T-helper 22 cell (primary cell): ENCODE results near the gene JAK3.
"Not testable (repeated sequence)": the region's sequence is repeated elsewhere in the genome, so short reads cannot be mapped to it uniquely, and the experiment has no call there.

Experiments
- DNase-seq: peaks from one replicate; pipeline ENCODE4 v3.0.0-alpha.2; 2020; ENCODE audit warnings: low read depth

JAK3 gene

DNA sequence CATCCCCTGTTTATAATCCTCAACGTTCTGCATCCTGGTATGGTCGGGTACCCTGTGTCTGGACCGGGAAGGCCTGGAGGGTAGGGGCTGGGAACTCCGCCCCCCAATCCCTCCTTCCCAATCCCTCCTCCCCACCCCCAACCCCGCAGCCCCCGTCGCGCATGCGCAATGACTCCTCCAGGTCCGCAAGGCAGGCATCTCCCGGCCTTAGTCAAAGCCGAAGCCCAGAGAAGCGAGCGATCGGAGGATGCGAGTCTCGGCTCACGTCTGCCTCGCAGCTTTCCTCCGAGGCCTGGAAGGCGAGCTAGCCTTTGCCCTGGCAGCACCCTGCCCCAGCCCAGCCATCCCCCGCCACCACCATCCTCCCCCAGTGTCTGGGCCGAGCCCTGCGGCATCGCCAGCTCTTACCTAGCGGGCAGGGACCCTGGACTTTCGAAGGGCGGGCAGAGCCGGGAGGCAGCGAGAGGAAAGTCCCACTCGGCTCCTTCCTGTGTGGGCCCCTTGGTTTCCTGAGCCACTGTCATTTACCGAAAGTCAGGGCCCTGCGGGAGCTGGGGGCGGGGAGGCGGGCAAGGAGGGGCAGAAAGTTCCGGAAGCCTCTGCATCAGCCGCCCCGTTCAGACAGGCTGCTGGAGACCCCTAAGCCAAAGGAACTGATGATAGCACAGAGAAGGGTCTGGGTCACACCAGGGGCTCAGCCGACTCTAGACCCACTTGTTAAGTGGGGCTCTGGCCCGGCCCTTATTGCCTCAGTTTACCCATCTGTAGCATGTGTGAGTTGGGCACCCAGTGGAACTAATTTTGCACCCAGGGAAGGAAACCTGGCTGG, at the start of gene JAK3:
JAK3 (minus strand) TSS at position 445 of the 829 bp plus-strand sequence. CDS start 3,565 bp downstream, outside the sequence.
- peak; percentile 76 for DNase-seq

GRCh38 chr19:17893766-17894165, 46.0 kb upstream of the JAK3 start:
- no peak for DNase-seq

DNA sequence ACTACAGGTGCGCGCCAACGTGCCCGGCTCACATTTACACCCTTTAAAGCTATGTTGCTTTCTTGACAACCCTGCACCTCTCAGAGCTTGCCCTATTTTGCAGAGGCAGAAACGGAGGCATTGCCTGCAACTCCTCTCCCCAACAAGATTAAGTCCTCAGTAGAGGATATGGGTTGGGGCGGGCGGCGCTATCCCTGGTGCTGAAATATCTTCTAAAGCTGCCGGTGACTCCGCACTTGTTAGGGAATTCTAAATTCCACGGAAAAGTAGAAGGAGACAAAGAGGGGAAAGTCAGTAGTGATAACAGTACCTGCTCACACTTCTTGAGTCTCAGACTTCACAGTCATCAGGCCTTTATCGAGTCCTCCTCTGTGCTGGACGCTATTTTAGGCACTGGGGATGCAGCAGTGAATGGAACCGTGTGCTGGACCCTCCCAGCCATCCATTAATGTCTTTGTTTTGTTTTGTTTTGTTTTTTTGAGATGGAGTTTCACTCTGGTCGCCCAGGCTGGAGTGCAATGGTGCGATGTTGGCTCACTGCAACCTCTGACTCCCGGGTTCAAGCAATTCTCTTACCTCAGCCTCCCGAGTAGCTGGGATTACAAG, 41.9 kb upstream of the JAK3 start:
- no peak for DNase-seq

DNA sequence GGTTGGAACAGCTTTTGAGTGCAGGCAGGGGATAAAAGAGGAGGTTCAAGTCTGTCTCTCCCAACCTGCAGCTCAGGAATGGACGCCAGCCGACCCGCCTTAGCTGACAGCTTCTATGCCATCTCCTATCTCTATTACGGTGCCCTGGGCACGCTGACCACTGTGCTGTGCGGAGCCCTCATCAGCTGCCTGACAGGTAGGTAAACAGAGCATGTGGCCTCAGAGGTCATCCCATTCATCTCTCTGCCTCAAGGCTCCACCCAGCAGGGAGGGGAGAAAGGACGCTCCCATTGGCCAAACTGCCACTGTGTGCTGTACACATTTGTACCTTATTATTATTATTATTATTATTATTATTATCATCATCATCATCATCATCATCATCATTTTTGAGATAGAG, 40.5 kb upstream of the JAK3 start:
- no peak for DNase-seq

DNA sequence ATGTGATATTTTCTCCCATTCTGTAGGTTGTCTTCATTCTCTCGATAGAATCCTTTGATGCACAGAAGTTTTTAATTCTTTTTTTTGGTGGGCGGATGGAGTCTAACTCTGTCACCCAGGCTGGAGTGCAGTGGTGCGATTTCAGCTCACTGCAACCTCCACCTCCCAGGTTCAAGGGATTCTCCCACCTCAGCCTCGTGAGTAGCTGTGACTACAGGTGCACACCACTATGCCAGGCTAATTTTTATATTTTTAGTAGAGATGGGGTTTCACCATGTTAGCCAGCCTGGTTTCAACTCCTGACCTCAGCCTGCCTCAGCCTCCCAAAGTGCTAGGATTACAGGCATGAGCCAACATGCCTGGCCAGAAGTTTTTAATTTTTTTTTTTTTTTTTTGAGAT, 39.4 kb upstream of the JAK3 start:
- DNase-seq: not testable (repeated sequence)

- DNase-seq: no peak
Observed at GRCh38 chr19:17886515-17886914, 38.7 kb upstream of the JAK3 start.

DNA sequence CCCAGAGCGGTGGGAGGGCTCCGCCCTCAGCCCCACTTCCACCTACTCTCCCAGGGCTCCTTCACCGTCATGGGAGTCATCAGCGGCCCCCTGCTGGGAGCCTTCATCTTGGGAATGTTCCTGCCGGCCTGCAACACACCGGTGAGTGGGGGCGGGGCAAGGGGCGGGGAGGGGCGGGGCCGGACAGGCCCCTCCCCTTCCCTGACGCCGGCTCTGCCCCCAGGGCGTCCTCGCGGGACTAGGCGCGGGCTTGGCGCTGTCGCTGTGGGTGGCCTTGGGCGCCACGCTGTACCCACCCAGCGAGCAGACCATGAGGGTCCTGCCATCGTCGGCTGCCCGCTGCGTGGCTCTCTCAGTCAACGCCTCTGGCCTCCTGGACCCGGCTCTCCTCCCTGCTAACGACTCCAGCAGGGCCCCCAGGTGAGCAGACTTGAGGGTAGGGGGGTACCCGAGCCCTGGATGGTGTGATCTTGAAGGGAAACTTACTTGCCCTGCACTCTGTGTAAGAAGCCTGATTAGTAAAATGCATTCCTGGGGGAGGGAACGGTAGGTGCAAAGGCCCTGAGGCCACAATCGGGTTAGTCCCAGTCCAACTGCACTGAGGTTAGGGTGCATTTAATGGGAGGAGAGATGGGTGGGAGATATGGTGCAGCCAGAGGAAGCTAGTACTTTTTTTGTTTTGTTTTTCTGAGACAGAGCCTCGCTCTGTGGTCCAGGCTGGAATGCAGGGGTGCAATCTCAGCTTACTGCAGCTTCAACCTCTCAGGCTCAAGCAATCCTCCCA, 36.0 kb upstream of the JAK3 start:
- no peak for DNase-seq

DNA sequence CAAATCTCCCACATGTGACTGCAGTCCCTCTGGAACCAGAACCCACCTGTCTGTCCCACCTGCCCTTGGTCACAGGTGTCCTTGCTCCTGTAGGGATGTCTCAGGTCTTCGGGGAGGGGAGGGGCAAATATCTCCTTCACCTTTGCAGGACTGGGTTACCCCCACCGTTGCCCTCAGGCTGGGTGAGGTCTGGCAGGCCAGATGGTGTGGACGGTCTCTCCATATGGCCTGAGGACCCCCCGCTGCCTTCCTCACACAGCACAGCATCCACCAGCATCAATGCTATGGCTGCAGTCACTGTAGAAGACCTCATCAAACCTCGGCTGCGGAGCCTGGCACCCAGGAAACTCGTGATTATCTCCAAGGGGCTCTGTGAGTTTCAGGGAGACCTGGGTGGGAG, 33.9 kb upstream of the JAK3 start:
- DNase-seq: no peak

GRCh38 chr19:17879466-17879865, 31.7 kb upstream of the JAK3 start:
- no peak for DNase-seq

- DNase-seq: no peak
Observed at GRCh38 chr19:17877696-17878095, 29.9 kb upstream of the JAK3 start.

DNA sequence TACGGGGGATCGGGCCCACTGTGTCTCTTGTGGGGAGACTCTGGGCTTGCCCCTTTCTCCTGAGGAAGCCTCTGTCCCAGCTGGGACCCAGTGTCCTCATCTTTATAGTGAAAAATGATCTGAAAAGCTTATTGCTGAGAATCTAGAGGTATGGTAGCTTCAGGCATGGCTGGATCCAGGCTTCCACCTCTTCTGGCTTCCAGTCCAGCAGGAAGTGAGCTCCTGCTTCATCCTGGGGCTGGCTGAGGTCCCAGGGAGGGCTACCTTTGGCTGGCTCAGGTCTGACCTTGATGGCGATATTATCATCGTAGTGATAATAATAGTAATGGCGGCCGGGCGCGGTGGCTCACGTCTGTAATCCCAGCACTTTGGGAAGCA, 27.0 kb upstream of the JAK3 start:
- no peak for DNase-seq

DNA sequence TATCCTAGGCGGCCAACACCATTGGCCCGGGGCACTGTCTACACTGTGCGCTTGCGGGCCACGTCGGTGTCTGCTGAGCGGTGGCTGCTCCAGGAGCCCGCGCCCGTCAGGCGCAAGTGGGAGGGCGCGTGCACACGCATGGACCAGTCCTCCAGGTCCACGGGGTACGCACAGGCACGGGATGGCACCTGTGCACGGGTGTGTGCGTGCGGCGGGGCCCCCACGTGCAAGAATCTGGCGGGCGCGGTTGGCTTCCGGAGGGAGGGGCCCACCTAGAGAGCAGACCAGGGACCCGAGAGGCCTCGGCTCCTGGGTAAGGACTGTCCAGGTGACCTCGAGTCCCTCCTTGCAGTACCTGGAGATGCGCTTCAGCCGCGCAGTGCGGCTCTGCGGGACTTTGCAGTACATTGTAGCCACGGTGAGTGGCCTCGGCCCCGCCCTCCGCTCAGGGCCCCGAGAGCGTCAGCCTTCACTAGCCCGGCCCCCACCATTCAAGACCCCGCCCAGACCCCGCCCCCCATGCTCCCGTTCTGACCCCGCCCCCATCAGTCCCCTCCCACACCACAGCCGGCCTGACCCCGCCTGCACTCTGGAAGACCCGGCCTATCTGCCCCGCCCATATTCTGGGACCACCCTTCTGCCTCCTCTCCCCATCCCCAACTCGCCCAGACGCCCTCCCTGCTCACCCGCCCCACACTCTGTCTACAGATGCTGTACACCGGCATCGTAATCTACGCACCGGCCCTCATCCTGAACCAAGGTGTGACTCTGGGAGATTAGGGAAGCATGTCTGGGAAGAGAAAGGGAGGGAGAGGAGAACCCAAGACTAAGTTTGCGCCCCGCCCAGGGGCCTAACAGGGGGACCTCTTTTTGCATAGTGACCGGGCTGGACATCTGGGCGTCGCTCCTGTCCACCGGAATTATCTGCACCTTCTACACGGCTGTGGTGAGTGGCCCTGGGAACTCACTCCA, 26.3 kb upstream of the JAK3 start:
- peak; percentile 39 for DNase-seq

- DNase-seq: no peak
Observed at GRCh38 chr19:17872251-17873001, 24.6 kb upstream of the JAK3 start.

- no peak for DNase-seq
Observed at GRCh38 chr19:17871878-17872250, 24.1 kb upstream of the JAK3 start, which contains the start of gene SLC5A5. TSS of gene SLC5A5 (plus strand) at chr19:17871945. CDS start at chr19:17872320, 375 bp downstream.

DNA sequence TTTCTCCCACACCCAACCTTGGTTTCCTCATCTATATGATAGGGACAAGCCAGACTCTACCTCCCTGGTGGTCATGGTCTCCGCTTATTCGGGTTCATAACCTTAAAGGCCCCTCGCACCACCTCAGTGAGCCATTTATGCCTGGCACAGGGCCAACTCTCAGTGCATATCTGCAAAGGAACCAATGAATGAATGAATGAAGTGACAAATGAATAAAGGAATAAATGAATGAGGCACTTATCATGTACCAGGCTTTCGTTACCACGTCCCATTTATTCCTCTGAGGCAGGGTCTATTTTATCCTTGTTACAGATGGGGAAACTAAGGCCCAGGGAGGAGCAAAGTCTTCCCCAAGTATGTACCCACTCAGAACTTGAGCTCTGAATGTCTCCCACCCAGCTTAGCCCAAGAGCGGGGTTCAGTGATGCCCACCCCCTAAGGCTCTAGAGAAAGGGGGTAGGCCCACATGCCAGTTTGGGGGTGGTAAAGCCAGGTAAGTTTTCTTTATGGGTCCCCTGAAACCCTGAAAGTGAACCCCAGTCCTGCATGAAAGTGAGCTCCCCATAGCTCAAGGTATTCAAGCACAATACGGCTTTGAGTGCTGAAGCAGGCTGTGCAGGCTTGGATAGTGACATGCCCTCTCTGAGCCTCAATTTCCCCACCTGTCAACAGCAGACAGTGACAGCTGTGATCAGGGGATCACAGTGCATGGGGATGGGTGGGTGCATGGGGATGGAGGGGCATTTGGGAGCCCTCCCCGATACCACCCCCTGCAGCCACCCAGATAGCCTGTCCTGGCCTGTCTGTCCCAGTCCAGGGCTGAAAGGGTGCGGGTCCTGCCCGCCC, 23.5 kb upstream of the JAK3 start:
- no peak for DNase-seq

GRCh38 chr19:17869114-17869608, 21.4 kb upstream of the JAK3 start:
- no peak for DNase-seq

- no peak for DNase-seq
Observed at GRCh38 chr19:17868669-17869068, 20.9 kb upstream of the JAK3 start.

DNA sequence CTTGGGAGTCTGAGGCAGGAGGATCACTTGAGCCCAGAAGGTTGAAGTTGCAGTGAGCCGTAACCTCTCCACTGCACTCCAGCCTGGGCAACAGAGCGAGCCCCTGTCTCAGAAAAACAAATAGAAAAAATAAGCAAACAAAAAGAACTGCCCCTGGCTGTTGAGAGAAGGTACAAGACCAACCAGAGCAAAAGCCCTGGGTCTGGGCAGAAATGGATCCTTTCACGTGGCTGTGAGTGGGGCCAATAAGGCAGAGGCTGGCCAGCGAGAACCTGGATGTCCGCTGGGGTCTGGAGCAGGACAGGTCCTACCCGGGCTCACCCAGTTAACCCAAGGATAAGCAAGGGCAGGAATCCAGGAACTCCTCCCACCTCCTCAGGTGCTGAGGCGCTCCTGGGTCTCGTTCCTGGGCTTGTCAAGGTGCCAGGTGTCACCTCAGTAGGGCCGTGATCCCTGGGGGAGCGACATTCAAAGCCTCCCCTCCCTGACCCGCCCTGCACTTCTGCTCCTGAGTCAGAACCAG, 19.2 kb upstream of the JAK3 start:
- no peak for DNase-seq

- DNase-seq: no peak
Observed at GRCh38 chr19:17866312-17866963, 18.7 kb upstream of the JAK3 start.
